Memory B cell (primary cell): ENCODE data around the gene SLC5A3.

Experiments used
- ATAC-seq: fragments of 150-1000 bp; cut with Tn5 transposase; 2 replicates; pipeline ENCODE4 v1.10.0; 2021; ENCODE audit warnings: low read depth, mild to moderate bottlenecking, moderate library complexity
- DNase-seq, 2 donors: peaks; one replicate each; pipeline ENCODE4 v3.0.0; 2022; ENCODE audit warnings: low spot score in 2 of 2
- H3K27ac Mint-ChIP-seq: one replicate; pipeline ENCODE4 v1.8.0; 2022; ENCODE audit warnings: mild to moderate bottlenecking, moderate library complexity, mixed read lengths
- H3K27me3 Mint-ChIP-seq: one replicate; pipeline ENCODE4 v1.8.0; 2022; ENCODE audit warnings: mixed read lengths
- H3K36me3 Mint-ChIP-seq: one replicate; pipeline ENCODE4 v1.8.0; 2022; ENCODE audit warnings: mild to moderate bottlenecking, mixed read lengths
- H3K4me1 Mint-ChIP-seq: one replicate; pipeline ENCODE4 v1.8.0; 2022; ENCODE audit warnings: mixed read lengths
- H3K4me3 Mint-ChIP-seq: one replicate; pipeline ENCODE4 v1.8.0; 2022; ENCODE audit warnings: mild to moderate bottlenecking, moderate library complexity, mixed read lengths
- H3K9me3 Mint-ChIP-seq: one replicate; pipeline ENCODE4 v1.8.0; 2022; ENCODE audit warnings: mixed read lengths

The SLC5A3 gene

DNA sequence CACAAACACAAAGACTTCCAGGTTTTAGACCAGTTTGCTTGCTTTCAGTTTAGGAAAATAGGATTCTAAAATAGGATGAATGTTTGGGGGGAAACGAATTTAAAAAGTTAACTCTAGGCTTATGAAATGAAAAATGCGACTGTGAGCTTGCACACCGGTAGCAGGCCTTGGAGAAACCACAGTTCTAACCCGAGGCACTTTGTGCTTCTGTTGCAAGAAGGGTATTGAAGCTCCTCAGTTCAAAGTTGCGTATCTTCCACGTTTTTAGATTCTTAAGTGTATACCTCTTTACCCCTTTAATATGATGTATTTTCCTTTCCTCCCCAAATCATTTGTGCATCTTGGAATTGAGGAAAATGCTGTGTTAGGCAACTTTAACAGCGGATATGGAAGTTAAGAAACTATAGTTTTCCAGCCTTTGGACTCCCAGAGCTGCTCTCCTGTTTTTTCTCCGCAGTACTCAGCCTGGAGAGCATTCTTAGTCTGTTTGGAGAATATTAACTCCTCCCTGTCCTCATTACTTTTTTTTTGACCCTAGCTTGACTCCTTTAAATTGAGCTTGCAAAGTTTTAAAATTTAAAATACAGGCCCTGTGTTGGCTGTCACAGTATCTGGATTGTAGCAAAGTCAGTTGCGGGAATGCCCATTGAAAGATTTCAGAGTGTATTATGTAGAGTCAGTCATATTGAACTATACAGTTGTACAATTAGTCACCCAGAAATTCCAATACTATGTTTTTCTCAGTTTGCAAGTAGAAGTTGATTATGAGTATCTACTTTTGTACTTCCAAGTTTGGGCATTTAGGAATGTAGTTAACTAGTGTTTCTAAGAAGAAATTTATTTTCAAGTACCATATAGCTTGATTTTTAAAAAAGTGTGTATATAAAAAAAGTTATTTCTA is 2.6 kb downstream of the SLC5A3 start:
- H3K27ac Mint-ChIP-seq: no peak overlapping the region
- H3K27me3 Mint-ChIP-seq: no peaks in the 10 kb centered on the region
- DNase-seq: no peak
- ATAC-seq: no peak
- peaks cover 51% of the 10 kb centered on the region for H3K4me1 Mint-ChIP-seq
- peak overlapping the region; percentile 22 for H3K4me3 Mint-ChIP-seq
- H3K36me3 Mint-ChIP-seq: peaks cover 8% of the 10 kb centered on the region
- no peaks in the 10 kb centered on the region for H3K9me3 Mint-ChIP-seq

DNA sequence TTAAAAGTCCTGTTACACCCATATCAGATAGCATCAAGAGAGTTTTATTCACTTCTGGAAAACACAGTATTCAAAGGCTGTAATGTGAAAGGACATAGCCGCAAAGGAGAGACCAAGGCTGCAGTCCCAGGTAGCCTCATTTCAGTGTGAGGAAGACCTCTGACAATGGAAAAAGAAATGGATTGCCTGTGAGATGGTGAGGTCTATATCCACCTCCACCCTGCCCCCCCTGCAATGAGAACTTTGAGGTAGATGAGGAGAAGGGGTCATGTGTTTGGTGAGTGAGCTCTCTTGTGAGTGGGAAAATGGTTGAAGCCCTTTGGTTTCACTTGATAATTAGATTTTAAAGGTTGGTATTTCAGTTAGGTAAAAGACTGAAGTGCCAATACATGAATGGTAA is 3.5 kb downstream of the SLC5A3 start:
- no peak for ATAC-seq
- no peak overlapping the region for H3K4me3 Mint-ChIP-seq
- H3K9me3 Mint-ChIP-seq: no peaks in the 10 kb centered on the region
- H3K27ac Mint-ChIP-seq: no peak overlapping the region
- DNase-seq: no peak
- H3K36me3 Mint-ChIP-seq: peaks cover 8% of the 10 kb centered on the region
- no peaks in the 10 kb centered on the region for H3K27me3 Mint-ChIP-seq
- peaks cover 53% of the 10 kb centered on the region for H3K4me1 Mint-ChIP-seq

DNA sequence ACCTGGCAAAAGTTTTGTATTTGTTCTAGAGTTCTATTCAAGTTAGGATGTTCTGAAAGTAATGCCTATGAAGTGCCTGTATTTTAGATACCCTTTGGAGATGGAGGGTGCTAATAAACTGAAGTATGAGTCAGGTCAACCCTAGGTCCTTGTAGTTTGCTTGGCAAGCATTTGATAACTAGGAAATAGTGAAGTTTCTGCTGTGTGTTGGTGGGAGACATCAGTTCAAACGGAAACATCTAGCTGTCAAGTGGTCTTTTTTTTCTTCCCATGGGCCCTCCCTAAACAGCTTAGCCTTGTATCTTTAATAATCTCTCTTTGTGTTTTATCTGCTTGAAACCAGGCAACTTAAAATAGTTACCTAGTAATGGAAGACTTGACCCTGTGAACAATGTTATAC is 4.5 kb downstream of the SLC5A3 start:
- Mint-ChIP-seq H3K4me3 (no peak overlapping the region), H3K9me3 (no peaks in the 10 kb centered on the region), H3K36me3 (peaks cover 8% of the 10 kb centered on the region), H3K27me3 (no peaks in the 10 kb centered on the region), H3K27ac (no peak overlapping the region), H3K4me1 (peaks cover 55% of the 10 kb centered on the region)
- no peak for ATAC-seq
- DNase-seq: no peak

DNA sequence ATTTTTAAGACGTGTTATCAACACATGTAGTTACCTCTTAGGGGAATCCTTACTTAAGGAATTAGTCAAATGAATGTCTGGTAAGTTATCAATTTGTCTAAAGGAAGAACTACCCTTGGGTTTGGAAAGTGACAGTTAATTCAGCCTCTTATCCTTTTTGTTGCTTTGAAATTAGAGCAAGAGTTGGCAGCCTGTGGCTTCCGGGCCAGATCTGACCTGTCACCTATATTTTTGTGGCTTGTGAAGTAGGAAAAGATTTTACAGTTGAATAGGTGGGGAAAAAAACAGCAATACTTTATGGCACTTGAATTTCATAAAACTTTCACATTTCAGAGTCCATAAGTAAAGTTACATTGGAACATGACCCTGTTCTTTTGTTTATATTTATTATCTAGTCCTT is 5.5 kb downstream of the SLC5A3 start:
- H3K4me1 Mint-ChIP-seq: peaks cover 62% of the 10 kb centered on the region
- no peak overlapping the region for H3K27ac Mint-ChIP-seq
- H3K9me3 Mint-ChIP-seq: no peaks in the 10 kb centered on the region
- DNase-seq (no peak), ATAC-seq (no peak)
- H3K4me3 Mint-ChIP-seq: no peak overlapping the region
- no peaks in the 10 kb centered on the region for H3K27me3 Mint-ChIP-seq
- H3K36me3 Mint-ChIP-seq: peaks cover 10% of the 10 kb centered on the region

DNA sequence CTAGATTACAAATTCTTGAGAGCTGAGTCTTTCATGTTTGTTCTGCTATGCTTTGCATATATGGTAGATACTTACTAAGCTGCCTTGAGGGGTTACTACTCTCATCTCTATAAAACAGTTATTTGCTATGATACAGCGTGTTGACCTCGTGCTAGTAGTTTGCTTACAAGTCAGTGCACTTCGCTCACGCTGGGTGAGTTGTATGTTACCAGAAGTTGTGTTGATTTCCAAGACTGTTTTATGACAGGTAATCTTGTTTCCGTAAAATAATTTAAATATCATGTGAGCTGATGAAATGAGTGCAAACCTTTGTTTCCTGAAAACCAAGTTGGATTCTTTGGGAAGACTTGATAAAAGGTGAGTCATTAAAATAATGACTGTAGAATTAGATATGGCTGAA is 7.3 kb downstream of the SLC5A3 start:
- ATAC-seq: no peak
- peaks cover 6% of the 10 kb centered on the region for H3K36me3 Mint-ChIP-seq
- H3K27me3 Mint-ChIP-seq: no peaks in the 10 kb centered on the region
- peaks cover 54% of the 10 kb centered on the region for H3K4me1 Mint-ChIP-seq
- H3K27ac Mint-ChIP-seq: no peak overlapping the region
- H3K4me3 Mint-ChIP-seq: no peak overlapping the region
- H3K9me3 Mint-ChIP-seq: no peaks in the 10 kb centered on the region
- DNase-seq: no peak

DNA sequence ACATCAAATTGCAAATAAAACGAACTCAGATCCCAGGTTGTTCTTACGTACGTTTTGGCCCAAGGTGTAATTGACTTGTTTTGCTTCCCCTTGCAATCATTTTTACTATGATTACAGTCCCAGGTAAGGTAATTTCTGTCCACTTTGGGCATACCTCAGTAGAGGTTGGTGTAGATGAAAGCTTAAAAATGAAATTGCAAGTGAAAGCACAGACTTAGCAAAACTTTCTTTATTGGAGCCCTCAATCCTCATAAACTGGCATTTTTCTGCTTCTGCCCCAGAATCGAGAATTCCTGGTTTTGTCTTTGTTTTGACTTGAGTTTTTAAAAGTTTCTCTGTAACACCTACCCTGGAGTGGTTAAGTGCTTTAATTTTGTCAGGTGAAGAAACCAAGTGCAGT is 9.4 kb downstream of the SLC5A3 start:
- Mint-ChIP-seq H3K27ac (no peak overlapping the region), H3K36me3 (peaks cover 6% of the 10 kb centered on the region), H3K4me3 (no peak overlapping the region), H3K4me1 (peaks cover 41% of the 10 kb centered on the region), H3K9me3 (no peaks in the 10 kb centered on the region), H3K27me3 (no peaks in the 10 kb centered on the region)
- ATAC-seq: no peak
- DNase-seq: no peak

DNA sequence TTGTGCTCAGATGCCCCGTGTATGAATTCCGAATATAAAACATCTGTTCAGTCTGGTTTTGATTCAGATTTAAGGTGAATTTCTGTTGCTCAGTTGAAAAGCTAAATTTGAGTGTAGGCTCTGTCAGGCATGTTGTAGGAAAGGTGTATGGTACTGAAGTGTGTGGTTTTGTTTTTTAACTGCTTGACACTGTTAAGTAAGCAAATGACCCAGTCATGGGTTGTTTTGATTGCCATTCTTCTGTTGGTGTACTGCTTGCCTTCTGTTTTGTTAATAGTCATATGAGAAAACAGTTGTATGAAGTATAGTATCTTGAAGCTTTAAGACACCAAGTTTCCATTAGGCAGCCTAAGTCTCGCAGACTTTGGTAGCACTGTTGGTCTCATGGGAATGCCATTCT is 10.0 kb downstream of the SLC5A3 start:
- DNase-seq (no peak), ATAC-seq (no peak)
- H3K36me3 Mint-ChIP-seq: peaks cover 6% of the 10 kb centered on the region
- peaks cover 40% of the 10 kb centered on the region for H3K4me1 Mint-ChIP-seq
- no peak overlapping the region for H3K4me3 Mint-ChIP-seq
- H3K9me3 Mint-ChIP-seq: no peaks in the 10 kb centered on the region
- H3K27me3 Mint-ChIP-seq: no peaks in the 10 kb centered on the region
- no peak overlapping the region for H3K27ac Mint-ChIP-seq

DNA sequence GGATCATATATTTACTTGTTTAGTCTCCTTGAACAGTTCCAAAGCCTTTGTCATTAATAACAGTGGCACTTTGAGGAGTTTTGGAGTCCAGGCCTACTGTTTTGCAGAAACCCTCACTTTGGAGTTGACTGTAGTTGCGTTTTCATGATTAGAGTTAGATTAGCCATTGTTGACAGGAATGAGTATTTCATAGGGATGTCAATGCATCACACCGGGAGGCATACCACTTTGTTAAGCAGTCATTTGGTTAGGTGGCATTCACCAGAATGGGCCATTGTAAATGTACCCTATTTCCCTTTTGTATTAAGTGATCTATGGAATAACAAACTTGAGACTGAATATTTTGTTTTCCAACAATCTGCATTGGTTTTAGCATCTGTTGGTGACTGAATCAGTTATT is 11.8 kb downstream of the SLC5A3 start:
- peaks cover 4% of the 10 kb centered on the region for H3K36me3 Mint-ChIP-seq
- DNase-seq (no peak), ATAC-seq (no peak)
- no peak overlapping the region for H3K4me3 Mint-ChIP-seq
- H3K4me1 Mint-ChIP-seq: peaks cover 32% of the 10 kb centered on the region
- H3K9me3 Mint-ChIP-seq: no peaks in the 10 kb centered on the region
- no peak overlapping the region for H3K27ac Mint-ChIP-seq
- H3K27me3 Mint-ChIP-seq: no peaks in the 10 kb centered on the region

DNA sequence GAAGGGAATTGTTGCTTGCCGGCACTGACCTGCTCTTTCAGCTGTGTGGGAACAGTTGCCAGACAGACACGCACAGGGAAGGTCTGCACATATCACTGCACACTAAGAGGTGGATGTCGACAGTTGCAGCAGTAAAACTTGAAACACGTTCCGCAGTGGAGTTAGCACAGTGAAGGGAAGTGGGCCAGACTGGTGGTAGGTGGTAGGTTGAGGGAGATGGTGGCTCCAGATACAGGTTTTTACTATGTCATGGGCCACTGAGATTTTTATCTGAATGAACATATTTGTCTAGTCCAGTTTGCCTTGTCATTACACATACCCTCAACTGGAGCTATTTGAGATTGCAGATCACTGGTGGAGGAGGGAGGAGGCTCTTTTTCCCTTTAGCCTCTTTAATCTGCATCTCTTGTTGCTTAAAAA is 13.5 kb downstream of the SLC5A3 start:
- peaks cover 2% of the 10 kb centered on the region for H3K36me3 Mint-ChIP-seq

DNA sequence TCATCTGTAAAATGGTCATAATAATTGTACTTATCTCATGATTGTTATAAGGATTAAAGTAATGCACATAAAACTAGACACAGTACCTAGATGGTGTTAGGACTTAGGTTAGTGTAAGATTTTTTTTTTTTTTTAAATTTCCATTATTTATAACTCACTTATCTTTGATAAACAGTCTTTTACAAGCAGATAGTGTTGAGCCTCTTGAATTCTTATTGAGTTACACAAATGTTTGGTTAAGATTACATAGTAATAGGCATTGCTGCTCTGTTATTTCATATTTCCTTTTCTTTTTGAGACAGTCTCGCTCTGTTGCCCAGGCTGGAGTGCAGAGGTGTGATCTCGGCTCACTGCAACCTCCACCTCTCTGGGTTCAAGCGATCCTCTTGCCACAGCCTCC is 15.4 kb downstream of the SLC5A3 start:
- Mint-ChIP-seq H3K36me3 (no peaks in the 10 kb centered on the region), H3K4me1 (peaks cover 24% of the 10 kb centered on the region), H3K27ac (no peak overlapping the region), H3K9me3 (no peaks in the 10 kb centered on the region), H3K27me3 (no peaks in the 10 kb centered on the region), H3K4me3 (no peak overlapping the region)
- ATAC-seq: no peak
- no peak for DNase-seq

More for the DNA sequence above, 13.5 kb downstream of the SLC5A3 start:
- Mint-ChIP-seq H3K27me3 (no peaks in the 10 kb centered on the region), H3K4me1 (peaks cover 29% of the 10 kb centered on the region), H3K27ac (no peak overlapping the region), H3K4me3 (no peak overlapping the region), H3K9me3 (no peaks in the 10 kb centered on the region)
- DNase-seq: no peak
- ATAC-seq: no peak

DNA sequence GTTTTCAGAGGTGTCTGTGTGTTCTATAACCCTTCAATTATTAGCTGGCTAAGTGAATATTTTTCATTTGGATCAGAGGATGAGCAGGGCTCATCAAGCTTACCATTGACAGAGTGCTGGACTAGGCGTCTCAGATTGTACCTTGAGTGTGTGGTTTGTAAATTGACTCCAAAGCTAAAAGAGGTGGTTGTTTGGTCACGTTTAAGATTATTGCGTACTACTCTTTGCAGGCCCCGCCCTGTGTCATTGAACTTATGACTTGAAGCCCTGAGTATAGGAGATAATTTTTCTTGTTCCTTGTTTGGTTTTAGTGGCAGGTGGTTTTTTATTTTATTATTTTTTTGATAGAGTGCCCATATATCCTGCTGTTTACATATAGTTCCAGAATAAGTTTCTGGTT is 17.7 kb downstream of the SLC5A3 start:
- Mint-ChIP-seq H3K4me1 (peaks cover 29% of the 10 kb centered on the region), H3K27me3 (no peaks in the 10 kb centered on the region), H3K27ac (no peak overlapping the region), H3K9me3 (no peaks in the 10 kb centered on the region), H3K4me3 (no peak overlapping the region), H3K36me3 (peaks cover 13% of the 10 kb centered on the region)
- ATAC-seq: no peak
- no peak for DNase-seq

DNA sequence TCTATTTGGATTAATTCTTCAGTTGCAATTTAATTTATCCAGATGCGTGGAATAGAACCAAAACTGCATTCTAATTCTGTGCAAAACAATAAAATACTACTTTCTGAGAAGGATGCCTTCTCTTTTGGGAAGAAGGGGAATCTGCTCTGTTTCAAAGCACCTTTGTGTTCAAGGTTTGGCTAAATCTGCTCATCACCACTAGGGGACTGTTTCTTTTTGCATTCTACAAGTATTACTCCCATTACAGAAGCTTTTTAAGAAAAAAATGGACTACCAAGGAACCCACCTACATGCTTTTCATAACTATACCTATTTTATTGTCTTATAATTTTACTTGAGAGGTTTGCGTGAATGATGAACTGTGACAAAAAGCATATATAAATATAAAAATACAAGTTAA is 18.2 kb downstream of the SLC5A3 start:
- H3K9me3 Mint-ChIP-seq: no peaks in the 10 kb centered on the region
- DNase-seq: no peak
- H3K36me3 Mint-ChIP-seq: peaks cover 15% of the 10 kb centered on the region
- no peaks in the 10 kb centered on the region for H3K27me3 Mint-ChIP-seq
- no peak overlapping the region for H3K4me3 Mint-ChIP-seq
- H3K4me1 Mint-ChIP-seq: peaks cover 32% of the 10 kb centered on the region
- no peak overlapping the region for H3K27ac Mint-ChIP-seq
- ATAC-seq: no peak

DNA sequence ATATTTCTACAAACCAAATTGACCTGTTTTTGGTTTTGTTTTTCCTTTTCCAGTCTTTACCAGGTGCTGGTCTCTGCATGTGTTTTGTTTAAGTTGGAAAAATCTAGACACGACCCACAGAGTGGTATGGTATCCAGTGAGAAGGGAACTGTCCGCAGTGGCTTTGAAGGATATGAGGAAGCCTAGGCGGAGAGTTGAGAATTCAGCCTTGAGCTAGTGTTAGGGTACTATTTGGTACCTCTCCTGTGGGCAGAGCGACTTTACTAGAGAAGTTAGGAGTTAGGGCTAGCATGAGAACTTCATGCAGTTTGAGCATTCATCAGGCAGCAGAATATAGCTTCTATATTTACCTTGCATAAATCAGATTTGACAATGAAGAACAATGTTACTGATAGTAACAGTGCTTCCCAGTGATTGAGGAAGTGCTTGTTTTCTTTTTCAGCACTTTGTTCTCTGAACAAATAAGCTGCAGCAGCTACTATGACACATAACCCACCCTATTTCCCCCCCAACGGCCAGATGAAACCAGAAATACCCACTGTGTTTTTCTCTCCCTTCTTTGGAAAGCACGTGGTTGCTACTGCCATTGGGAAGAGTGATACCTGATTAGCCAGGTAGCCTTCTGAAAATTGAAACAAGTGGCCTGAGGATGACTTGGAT is 19.0 kb downstream of the SLC5A3 start:
- Mint-ChIP-seq H3K27ac (peak overlapping the region; percentile 35), H3K9me3 (no peaks in the 10 kb centered on the region), H3K27me3 (no peaks in the 10 kb centered on the region), H3K4me3 (no peak overlapping the region), H3K36me3 (peaks cover 19% of the 10 kb centered on the region), H3K4me1 (peaks cover 40% of the 10 kb centered on the region)
- DNase-seq (no peak), ATAC-seq (peak; percentile 48)

DNA sequence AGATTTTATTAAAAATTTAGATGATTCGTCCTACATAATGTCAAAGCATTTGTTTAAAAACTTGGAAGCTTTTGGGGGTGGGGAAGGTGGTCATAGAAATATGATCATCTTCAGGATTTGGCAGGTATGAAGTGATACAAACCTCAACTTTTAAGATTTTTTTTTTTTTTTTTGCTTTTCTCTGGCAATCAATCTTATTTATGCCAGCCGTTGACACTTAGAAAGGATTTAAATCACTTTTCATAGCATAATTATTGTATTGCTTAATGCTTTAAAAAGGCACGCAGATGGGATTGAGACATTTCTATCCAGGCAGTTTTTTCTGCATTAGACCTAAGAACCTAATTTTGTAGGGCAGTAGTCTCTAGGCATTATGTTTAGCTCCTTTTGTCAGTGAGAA is 19.7 kb downstream of the SLC5A3 start:
- H3K27ac Mint-ChIP-seq: peak overlapping the region; percentile 35
- no peaks in the 10 kb centered on the region for H3K27me3 Mint-ChIP-seq
- peaks cover 40% of the 10 kb centered on the region for H3K4me1 Mint-ChIP-seq
- H3K9me3 Mint-ChIP-seq: no peaks in the 10 kb centered on the region
- ATAC-seq (no peak), DNase-seq (no peak)
- no peak overlapping the region for H3K4me3 Mint-ChIP-seq
- peaks cover 19% of the 10 kb centered on the region for H3K36me3 Mint-ChIP-seq
